Heart right ventricle (tissue), 16 donors: ENCODE measurements around the gene GIPC2. TPM values are rescaled to one million over a fixed set of nuclear protein-coding genes. Genes with fewer than 3 reads are reported as not detected.

Experiments used
- ATAC-seq, 8 donors: fragments of 200-7000 bp; cut with Tn5 transposase; one replicate each; pipeline ENCODE4 v1.9.1; 2020; ENCODE audit warnings: mild to moderate bottlenecking in 8 of 8, moderate library complexity in 8 of 8, moderate number of reproducible peaks in 1 of 8
- DNase-seq, 2 donors: peaks; one replicate each; pipeline ENCODE4 v3.0.0-alpha.2; 2020
- H3K27ac ChIP-seq, 10 donors: fragments of 200-600 bp; sonication (generic) in 2 of 10; one replicate each; pipeline versions ENCODE4 v1.5.0 to v1.8.0; 2020 to 2022; ENCODE audit warnings: mild to moderate bottlenecking in 3 of 10
- H3K27me3 ChIP-seq, 7 donors: fragments of 200-600 bp; one replicate each; pipeline ENCODE4 v1.8.0; 2021 to 2022; ENCODE audit warnings: mild to moderate bottlenecking in 2 of 7
- H3K36me3 ChIP-seq, 9 donors: fragments of 200-600 bp; sonication (generic) in 1 of 9; one replicate each; pipeline versions ENCODE4 v1.5.0 to v1.8.0; 2020 to 2022; ENCODE audit warnings: mild to moderate bottlenecking in 2 of 9
- H3K4me1 ChIP-seq, 9 donors: fragments of 200-600 bp; sonication (generic) in 1 of 9; one replicate each; pipeline versions ENCODE4 v1.5.0 to v1.8.0; 2020 to 2022; ENCODE audit warnings: mild to moderate bottlenecking in 4 of 9
- H3K4me3 ChIP-seq, 10 donors: fragments of 200-600 bp; sonication (generic) in 2 of 10; one replicate each; pipeline versions ENCODE4 v1.5.0 to v1.8.0; 2020 to 2022; ENCODE audit warnings: mild to moderate bottlenecking in 7 of 10, moderate library complexity in 2 of 10
- H3K9me3 ChIP-seq, 11 donors: fragments of 200-600 bp in 10 of 11; sonication (generic) in 2 of 11; one replicate each; pipeline versions ENCODE4 v1.5.0 to v1.8.0; 2013 to 2022; ENCODE audit warnings: mild to moderate bottlenecking in 2 of 11, control low read depth in 1 of 11, moderate library complexity in 1 of 11
- CTCF ChIP-seq, 9 donors: fragments of 200-600 bp; sonication (generic) in 2 of 9; IDR thresholded peaks; one replicate each; pipeline versions ENCODE4 v1.5.0 to v1.8.0; 2021 to 2022; ENCODE audit warnings: antibody characterized with exemption in 9 of 9, mild to moderate bottlenecking in 5 of 9, moderate library complexity in 1 of 9
- WGBS, 2 donors: extraction: QIAGEN DNeasy Blood & Tissue Kit; methylation state at CpG; one replicate each; pipeline ENCODE4 v1.1.7; 2013; ENCODE audit warnings: inconsistent platforms in 1 of 2; 5-methylcytosine and 5-hydroxymethylcytosine counted together
- intact Hi-C, 10 donors: fragments of 100-400 bp; cut with DNase I; formaldehyde crosslinking; loops; one replicate each; pipeline versions ENCODE4 v1.11.1 to v1.14.2; 2022
- polyA plus RNA-seq, 2 donors: library from polyadenylated mRNA; stranded (reverse); fragments of 200-250 nt; gene quantifications; one replicate each; pipeline ENCODE4 v1.2.3, GENCODE V29; 2013
- total RNA-seq, 10 donors: library from RNA; stranded (reverse); fragmentation: NEBNext Ultra II Directional in 3 of 10; extraction: Animal tissue kit (Norgen Biotek cat#: 25700) in 3 of 10; gene quantifications; one replicate each; pipeline versions ENCODE4 v1.2.1 to v1.2.4, GENCODE V29; 2021 to 2023
- donor health status: Arrhythmogenic right ventricular cardiomyopathy.
- donor health status: ischemic (EF 13 %, LVEDD 7.1; RV severe dilation, severe dysfunction).
- donor health status: healthy with polysubstance abuse.
- donor health status: DM: no; HTN: yes; CAD: no.
- donor health status: DM: no; HTN: no; CAD: no.
- donor health status: ischemic (EF 25% LVEDD 6.9; RV normal size, moderate dysfunction).
- donor health status: ischemic (EF 25% LVEDD 5.7; RV mildly dilated, moderate dysfunction).
- donor health status: healthy.
- donor health status: DM: yes; HTN: yes; CAD: no.
- donor health status: Ischemic cardiomyopathy.
- donor health status: ischemic (EF 35%, LVEDD 5.7; RV mildly dilated, moderate dysfunction).
- donor health status: nonischemic (EF 11% LVEDD 7.7; RV severe dilation, severe dysfunction).
- donor health status: DM: yes; HTN: yes; CAD: no.
- donor health status: PGD.
- donor health status: ischemic (EF 29% LVEDD 5.4; RV normal size, mild dysfunction).
- donor health status: nonischemic (EF 23%, LVEDD 6.1; RV moderate dilation, normal function).

The GIPC2 gene
- total and polyA plus RNA-seq, 12 donors: 1.3 to 7.4 (median 3.2) TPM

GRCh38 chr1:78132174-78132947, 86.6 kb downstream of the GIPC2 start:
- TF ChIP-seq CTCF (IDR thresholded peaks at IDR 0.05): no peak
- Histone ChIP-seq H3K27ac (no peak overlapping the region), H3K9me3 (no peaks in the 10 kb centered on the region), H3K4me1 (no peaks in the 10 kb centered on the region), H3K4me3 (no peak overlapping the region), H3K36me3 (no peaks in the 10 kb centered on the region), H3K27me3 (no peaks in the 10 kb centered on the region)
- ATAC-seq: no peak
- intact Hi-C loops: loop anchor here in 5 of 10 donors (5.0 to 10.0 kb wide), 3 partner anchors 472 to 482 kb away; no protein-coding TSS in a partner anchor
- WGBS, 2 donors: 83 to 86% methylated on average over 3 of the region's 3 CpGs
- DNase-seq: no peak

GRCh38 chr1:78132948-78133322, 87.2 kb downstream of the GIPC2 start:
- Histone ChIP-seq H3K9me3 (no peaks in the 10 kb centered on the region), H3K36me3 (no peaks in the 10 kb centered on the region), H3K4me3 (no peak overlapping the region), H3K4me1 (no peaks in the 10 kb centered on the region), H3K27me3 (no peaks in the 10 kb centered on the region), H3K27ac (no peak overlapping the region)
- 70 to 89% methylated on average over 1 of the region's 1 CpG for WGBS, 2 donors
- no peak for TF ChIP-seq CTCF (IDR thresholded peaks at IDR 0.05)
- ATAC-seq (no peak), DNase-seq (no peak)
- intact Hi-C loops: loop anchor here in 5 of 10 donors (5.0 to 10.0 kb wide), 3 partner anchors 472 to 482 kb away; no protein-coding TSS in a partner anchor

GRCh38 chr1:78136680-78137079, 90.9 kb downstream of the GIPC2 start:
- Histone ChIP-seq H3K27me3 (no peaks in the 10 kb centered on the region), H3K4me3 (no peak overlapping the region), H3K4me1 (no peaks in the 10 kb centered on the region), H3K36me3 (no peaks in the 10 kb centered on the region), H3K9me3 (no peaks in the 10 kb centered on the region), H3K27ac (no peak overlapping the region)
- DNase-seq (no peak), ATAC-seq (no peak)
- TF ChIP-seq CTCF (IDR thresholded peaks at IDR 0.05): no peak
- intact Hi-C loops: loop anchor here in 2 of 10 donors (5.0 to 10.0 kb wide), 3 partner anchors 468 to 536 kb away; no protein-coding TSS in a partner anchor
- WGBS, 2 donors: 87 to 93% methylated on average over 1 of the region's 1 CpG

DNA sequence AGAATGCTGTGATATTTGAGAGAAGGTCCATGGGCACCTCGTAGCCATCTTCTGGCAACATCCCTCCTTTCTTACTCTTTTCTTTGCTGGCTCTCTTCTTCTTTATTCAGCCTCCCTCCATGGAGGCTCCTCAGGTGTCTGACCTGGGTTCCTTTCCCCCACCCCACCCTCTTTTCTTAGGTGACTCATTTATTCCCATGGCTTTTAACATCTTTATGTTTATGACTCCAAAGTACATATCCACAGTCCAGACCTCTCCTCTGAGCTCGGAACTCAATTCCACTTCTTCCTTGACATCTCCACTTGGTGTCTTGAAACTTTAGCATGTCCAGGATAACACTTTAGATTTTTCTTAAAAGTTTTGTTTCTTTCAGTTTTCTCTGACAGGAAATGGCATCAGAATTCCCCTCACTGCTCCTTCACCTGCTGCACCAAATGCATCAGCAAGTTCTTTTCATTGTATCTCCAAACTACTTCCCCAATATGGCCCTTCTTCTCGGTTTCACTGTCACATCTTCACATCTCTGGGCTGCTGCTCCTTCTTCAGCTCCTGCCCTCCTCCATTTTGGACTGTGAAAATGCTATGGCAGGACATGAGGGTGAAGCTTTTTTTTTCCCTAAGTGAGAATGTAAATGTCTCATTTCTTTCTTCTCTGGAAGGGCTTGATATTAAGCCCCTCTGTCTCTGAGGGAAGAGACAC, 95.9 kb downstream of the GIPC2 start:
- Histone ChIP-seq H3K27ac (no peak overlapping the region), H3K9me3 (no peaks in the 10 kb centered on the region), H3K4me3 (no peak overlapping the region), H3K27me3 (no peaks in the 10 kb centered on the region), H3K36me3 (no peaks in the 10 kb centered on the region), H3K4me1 (peaks cover 0 to 9% (median 0%) of the 10 kb centered on the region in 9 donors)
- no peak for TF ChIP-seq CTCF (IDR thresholded peaks at IDR 0.05)
- ATAC-seq (no peak), DNase-seq (no peak)
- WGBS, 2 donors: 88% methylated on average over 3 of the region's 3 CpGs
- intact Hi-C loops: loop anchor here in 6 of 10 donors (5.0 to 10.0 kb wide), 5 partner anchors 466 to 541 kb away; no protein-coding TSS in a partner anchor
